MM.1S (cell line): Measurements from ENCODE around the gene IL22.

Experiments used
- DNase-seq: peaks from one replicate; pipeline ENCODE4 v3.0.0-alpha.2; 2015
- H2AFZ ChIP-seq: fragments of 300-600 bp; sonication (generic); 2 replicates; pipeline ENCODE4 v1.6.0; 2016; ENCODE audit warnings: antibody characterized with exemption, low read length
- H3F3A ChIP-seq: fragments of 300-600 bp; sonication (generic); 2 replicates; pipeline ENCODE4 v1.6.1; 2016; ENCODE audit warnings: mild to moderate bottlenecking, antibody characterized with exemption, low read length, moderate library complexity, mixed read lengths; ENCODE audit not compliant: insufficient read depth
- H3K27ac ChIP-seq: fragments of 300-600 bp; sonication (generic); 2 replicates; pipeline ENCODE4 v1.5.1; 2016; ENCODE audit warnings: mild to moderate bottlenecking, low read length
- H3K27me3 ChIP-seq: fragments of 300-600 bp; sonication (generic); replicated peaks from 2 replicates; pipeline ENCODE4 v1.6.0; 2016; ENCODE audit warnings: low read length; ENCODE audit not compliant: insufficient read depth
- H3K36me3 ChIP-seq: fragments of 300-600 bp; sonication (generic); replicated peaks from 2 replicates; pipeline ENCODE4 v1.6.1; 2016; ENCODE audit warnings: mild to moderate bottlenecking, low read length, mixed read lengths; ENCODE audit not compliant: insufficient read depth
- H3K4me1 ChIP-seq: fragments of 300-600 bp; sonication (generic); 2 replicates; pipeline ENCODE4 v1.6.1; 2016; ENCODE audit warnings: low read length, mixed read lengths
- H3K4me2 ChIP-seq: fragments of 300-600 bp; sonication (generic); 2 replicates; pipeline ENCODE4 v1.6.0; 2016; ENCODE audit warnings: low read depth, low read length
- H3K4me3 ChIP-seq: fragments of 300-600 bp; sonication (generic); 2 replicates; pipeline ENCODE4 v1.5.1; 2016; ENCODE audit warnings: low read length, mixed read lengths
- H3K79me2 ChIP-seq: fragments of 300-600 bp; sonication (generic); 2 replicates; pipeline ENCODE4 v1.6.1; 2016; ENCODE audit warnings: mixed run types, low read length, mixed read lengths
- H3K9ac ChIP-seq: fragments of 300-600 bp; sonication (generic); 2 replicates; pipeline ENCODE4 v1.6.1; 2016; ENCODE audit warnings: low read length, mixed read lengths
- H3K9me2 ChIP-seq: fragments of 300-600 bp; sonication (generic); replicated peaks from 2 replicates; pipeline ENCODE4 v1.6.1; 2016; ENCODE audit warnings: mild to moderate bottlenecking, low read length, mixed read lengths; ENCODE audit not compliant: insufficient read depth
- H3K9me3 ChIP-seq: fragments of 300-600 bp; sonication (generic); replicated peaks from 2 replicates; pipeline ENCODE4 v1.6.1; 2016; ENCODE audit warnings: mild to moderate bottlenecking, low read length, mixed read lengths; ENCODE audit not compliant: insufficient read depth
- H4K20me1 ChIP-seq: fragments of 300-600 bp; sonication (generic); 2 replicates; pipeline ENCODE4 v1.6.1; 2016; ENCODE audit warnings: mild to moderate bottlenecking, low read length, moderate library complexity, mixed read lengths; ENCODE audit not compliant: insufficient read depth
- CTCF ChIP-seq: fragments of 300-600 bp; sonication (generic); IDR thresholded peaks from 2 replicates; pipeline ENCODE4 v1.5.1; 2016; ENCODE audit warnings: antibody characterized with exemption, low read length, mixed read lengths
- EZH2 ChIP-seq: fragments of 300-600 bp; sonication (generic); optimal IDR thresholded peaks from 2 replicates; pipeline ENCODE3; 2017; ENCODE audit warnings: low read depth, mild to moderate bottlenecking, antibody characterized with exemption, low read length, mixed read lengths
- EZH2phosphoT487 ChIP-seq: fragments of 300-600 bp; sonication (generic); IDR thresholded peaks from 2 replicates; pipeline ENCODE4 v1.6.1; 2018; ENCODE audit warnings: antibody characterized with exemption, low read length

IL22 gene

GRCh38 chr12:68207276-68207675 lies 46.1 kb downstream of the IL22 start:
- no peaks in the 10 kb centered on the region for H3K27me3 ChIP-seq
- H3F3A ChIP-seq = no peaks in the 10 kb centered on the region
- TF ChIP-seq EZH2 = no peak
- TF ChIP-seq CTCF = no peak
- no peak for TF ChIP-seq EZH2phosphoT487
- H3K79me2 ChIP-seq = no peaks in the 10 kb centered on the region
- H3K4me3 ChIP-seq = no peak overlapping the region
- H3K4me1 ChIP-seq = no peaks in the 10 kb centered on the region
- H3K9me3 ChIP-seq = no peaks in the 10 kb centered on the region
- DNase-seq = no peak
- H4K20me1 ChIP-seq = no peaks in the 10 kb centered on the region
- no peak overlapping the region for H3K9ac ChIP-seq
- H2AFZ ChIP-seq = no peak overlapping the region
- no peak overlapping the region for H3K4me2 ChIP-seq
- H3K27ac ChIP-seq = no peak overlapping the region
- H3K36me3 ChIP-seq = no peaks in the 10 kb centered on the region
- H3K9me2 ChIP-seq = no peaks in the 10 kb centered on the region

GRCh38 chr12:68206446-68206845 lies 47.0 kb downstream of the IL22 start:
- no peaks in the 10 kb centered on the region for H3K27me3 ChIP-seq
- H3K4me2 ChIP-seq = no peak overlapping the region
- no peak overlapping the region for H3K4me3 ChIP-seq
- no peak overlapping the region for H3K9ac ChIP-seq
- H4K20me1 ChIP-seq = no peaks in the 10 kb centered on the region
- no peaks in the 10 kb centered on the region for H3K9me3 ChIP-seq
- no peaks in the 10 kb centered on the region for H3K9me2 ChIP-seq
- DNase-seq = no peak
- no peaks in the 10 kb centered on the region for H3K4me1 ChIP-seq
- TF ChIP-seq EZH2 (no peak), EZH2phosphoT487 (no peak), CTCF (no peak)
- no peaks in the 10 kb centered on the region for H3K79me2 ChIP-seq
- no peak overlapping the region for H2AFZ ChIP-seq
- H3K36me3 ChIP-seq = no peaks in the 10 kb centered on the region
- H3F3A ChIP-seq = no peaks in the 10 kb centered on the region
- no peak overlapping the region for H3K27ac ChIP-seq

- Histone ChIP-seq H3K9ac (no peak overlapping the region), H3K27me3 (no peaks in the 10 kb centered on the region), H3K79me2 (no peaks in the 10 kb centered on the region), H3K4me3 (no peak overlapping the region), H3K27ac (no peak overlapping the region), H3K4me2 (no peak overlapping the region), H4K20me1 (no peaks in the 10 kb centered on the region), H3K9me2 (no peaks in the 10 kb centered on the region), H3K4me1 (no peaks in the 10 kb centered on the region), H3K9me3 (no peaks in the 10 kb centered on the region), H2AFZ (no peak overlapping the region), H3K36me3 (no peaks in the 10 kb centered on the region), H3F3A (no peaks in the 10 kb centered on the region)
- DNase-seq = no peak
- TF ChIP-seq CTCF = no peak
Measured at GRCh38 chr12:68203460-68203875, 49.9 kb downstream of the IL22 start.
